Measurements from ENCODE around the gene TEX2. TPM values are rescaled to one million over a fixed set of nuclear protein-coding genes. Genes with fewer than 3 reads are reported as not detected.

The TEX2 gene
- total and polyA plus RNA-seq, 2 of the 13 experiments (the other 11 are each of a cell fraction or from before 2014, with no cell fraction given), result 21.4 to 37.7 TPM

DNA sequence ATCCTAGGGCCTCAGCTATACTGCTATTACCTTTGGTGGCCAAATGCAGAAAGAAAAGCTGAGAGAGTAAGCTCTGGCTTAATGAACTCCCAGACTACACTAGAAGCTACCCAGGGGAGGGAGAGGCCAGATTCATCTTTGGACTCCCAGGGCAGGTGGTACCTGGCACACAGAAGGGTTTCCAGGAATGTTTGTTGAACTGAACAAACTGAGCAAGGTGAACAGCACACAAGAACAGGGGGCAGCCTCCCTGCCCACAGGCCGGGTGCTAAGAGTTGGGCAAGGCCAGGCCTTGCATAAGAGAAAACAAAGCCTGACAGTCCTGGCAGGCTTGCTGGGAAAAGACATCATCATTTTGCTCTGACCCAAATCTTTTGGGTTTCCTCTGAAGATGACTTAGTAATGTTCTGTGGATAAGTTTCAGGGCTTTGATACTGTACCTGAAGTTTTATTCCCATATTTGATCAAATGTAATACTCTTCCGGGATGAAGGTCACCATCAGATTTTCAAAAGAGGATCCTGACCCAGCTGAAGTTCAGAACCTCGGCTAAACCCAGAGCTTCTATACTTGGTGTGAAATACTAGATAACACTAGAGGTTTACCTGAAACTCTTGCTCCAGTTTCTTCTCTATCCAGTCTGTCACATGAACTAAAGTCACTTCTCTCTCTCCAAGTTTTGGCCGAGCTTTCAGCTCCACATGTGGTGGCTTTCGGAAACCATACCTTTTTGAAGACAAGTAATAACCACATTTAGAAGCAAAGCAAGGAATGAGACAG, 112.6 kb downstream of the TEX2 start (continued):
- TF ChIP-seq, protein P1, sequence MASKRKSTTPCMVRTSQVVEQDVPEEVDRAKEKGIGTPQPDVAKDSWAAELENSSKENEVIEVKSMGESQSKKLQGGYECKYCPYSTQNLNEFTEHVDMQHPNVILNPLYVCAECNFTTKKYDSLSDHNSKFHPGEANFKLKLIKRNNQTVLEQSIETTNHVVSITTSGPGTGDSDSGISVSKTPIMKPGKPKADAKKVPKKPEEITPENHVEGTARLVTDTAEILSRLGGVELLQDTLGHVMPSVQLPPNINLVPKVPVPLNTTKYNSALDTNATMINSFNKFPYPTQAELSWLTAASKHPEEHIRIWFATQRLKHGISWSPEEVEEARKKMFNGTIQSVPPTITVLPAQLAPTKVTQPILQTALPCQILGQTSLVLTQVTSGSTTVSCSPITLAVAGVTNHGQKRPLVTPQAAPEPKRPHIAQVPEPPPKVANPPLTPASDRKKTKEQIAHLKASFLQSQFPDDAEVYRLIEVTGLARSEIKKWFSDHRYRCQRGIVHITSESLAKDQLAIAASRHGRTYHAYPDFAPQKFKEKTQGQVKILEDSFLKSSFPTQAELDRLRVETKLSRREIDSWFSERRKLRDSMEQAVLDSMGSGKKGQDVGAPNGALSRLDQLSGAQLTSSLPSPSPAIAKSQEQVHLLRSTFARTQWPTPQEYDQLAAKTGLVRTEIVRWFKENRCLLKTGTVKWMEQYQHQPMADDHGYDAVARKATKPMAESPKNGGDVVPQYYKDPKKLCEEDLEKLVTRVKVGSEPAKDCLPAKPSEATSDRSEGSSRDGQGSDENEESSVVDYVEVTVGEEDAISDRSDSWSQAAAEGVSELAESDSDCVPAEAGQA (IDR thresholded peaks at IDR 0.05; ENCODE audit: low read depth), result peak; percentile 74; the same call in 1 of the 2 replicates
- TF ChIP-seq, protein P1 (CRISPR knock-in tag; IDR thresholded peaks at IDR 0.05; ENCODE audit: borderline replicate concordance), result peak; percentile 61; the same call in 1 of the 2 replicates
- TF ChIP-seq TEAD2 (CRISPR knock-in tag; IDR thresholded peaks at IDR 0.05) (no peak), ZNF274 (CRISPR knock-in tag; IDR thresholded peaks at IDR 0.05) (peak; percentile 81), SIX4 (CRISPR knock-in tag; IDR thresholded peaks at IDR 0.05) (peak; percentile 92), CHCHD3 (CRISPR knock-in tag; IDR thresholded peaks at IDR 0.05) (no peak), ZFAT (CRISPR knock-in tag; conservative IDR thresholded peaks at IDR 0.05) (no peak), ZNF572 (CRISPR knock-in tag; IDR thresholded peaks at IDR 0.05) (no peak), TCF7 (IDR thresholded peaks at IDR 0.05; ENCODE audit: low read depth) (peak; percentile 76), TSC22D2 (CRISPR knock-in tag; IDR thresholded peaks at IDR 0.05; ENCODE audit: borderline replicate concordance) (peak; percentile 84), PLRG1 (conservative IDR thresholded peaks at IDR 0.05) (no peak), KMT2A (CRISPR knock-in tag; IDR thresholded peaks at IDR 0.05) (peak; percentile 64; the same call in 1 of the 2 replicates), CCAR2 (optimal IDR thresholded peaks at IDR 0.05; ENCODE audit: low read depth, low read length) (peak; percentile 91)
- TF ChIP-seq, protein P2, sequence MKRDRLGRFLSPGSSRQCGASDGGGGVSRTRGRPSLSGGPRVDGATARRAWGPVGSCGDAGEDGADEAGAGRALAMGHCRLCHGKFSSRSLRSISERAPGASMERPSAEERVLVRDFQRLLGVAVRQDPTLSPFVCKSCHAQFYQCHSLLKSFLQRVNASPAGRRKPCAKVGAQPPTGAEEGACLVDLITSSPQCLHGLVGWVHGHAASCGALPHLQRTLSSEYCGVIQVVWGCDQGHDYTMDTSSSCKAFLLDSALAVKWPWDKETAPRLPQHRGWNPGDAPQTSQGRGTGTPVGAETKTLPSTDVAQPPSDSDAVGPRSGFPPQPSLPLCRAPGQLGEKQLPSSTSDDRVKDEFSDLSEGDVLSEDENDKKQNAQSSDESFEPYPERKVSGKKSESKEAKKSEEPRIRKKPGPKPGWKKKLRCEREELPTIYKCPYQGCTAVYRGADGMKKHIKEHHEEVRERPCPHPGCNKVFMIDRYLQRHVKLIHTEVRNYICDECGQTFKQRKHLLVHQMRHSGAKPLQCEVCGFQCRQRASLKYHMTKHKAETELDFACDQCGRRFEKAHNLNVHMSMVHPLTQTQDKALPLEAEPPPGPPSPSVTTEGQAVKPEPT (CRISPR knock-in tag; IDR thresholded peaks at IDR 0.05; ENCODE audit: low read depth), result peak; percentile 90; the same call in 1 of the 2 replicates

Measured in HepG2 (cell line).